ENCODE data around the gene M1AP. TPM values are rescaled to one million over a fixed set of nuclear protein-coding genes. Genes with fewer than 3 reads are reported as not detected.
A peak's percentile ranks its signal among the peaks of the same experiment; 100 is the strongest.

Gene M1AP
- total RNA-seq, 1 experiment from 2014 or later, result not detected

DNA sequence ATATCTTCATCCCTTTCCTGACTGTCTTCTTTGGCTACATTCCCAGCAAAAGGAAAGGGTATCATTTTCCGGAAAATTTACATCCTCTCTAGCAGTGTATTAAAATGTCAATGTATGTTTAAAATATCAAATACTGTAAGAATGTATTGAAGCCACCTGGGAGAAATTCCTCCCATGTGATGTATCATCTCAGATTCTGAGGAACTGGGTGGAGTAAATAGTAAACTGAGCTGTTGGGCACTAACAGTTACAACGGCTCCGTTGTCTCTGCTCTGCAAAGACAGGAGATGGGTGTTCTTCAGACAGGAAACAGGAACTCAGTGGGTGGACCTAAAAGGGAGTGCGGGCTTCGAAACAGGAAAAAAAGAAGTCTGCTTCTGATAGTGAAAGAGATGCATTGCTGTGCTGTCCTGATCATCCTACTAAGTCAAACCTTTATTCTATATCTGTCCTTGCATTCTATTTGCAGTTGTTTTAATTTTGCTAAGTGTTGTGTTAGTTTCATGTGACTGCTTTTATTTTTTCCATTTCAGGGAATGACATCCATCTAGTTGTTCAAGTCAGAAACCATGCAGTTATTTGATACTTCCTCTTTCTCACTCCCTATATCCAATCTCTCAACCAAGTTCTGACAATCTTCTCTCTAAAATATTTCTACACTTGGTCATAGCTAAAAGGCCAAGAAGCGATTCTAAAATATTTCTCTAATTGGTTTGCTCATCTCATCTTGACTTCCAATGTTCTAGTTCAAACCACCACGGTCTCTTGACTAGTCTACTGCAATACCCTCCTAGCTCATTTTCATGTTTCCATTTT lies 74.2 kb downstream of the M1AP start:
- no peak for TF ChIP-seq SIN3A (IDR thresholded peaks at IDR 0.05; ENCODE audit: borderline replicate concordance, insufficient read depth, low read depth, low read length)
- no peak for TF ChIP-seq POLR2AphosphoS5 (IDR thresholded peaks at IDR 0.05; ENCODE audit: low read depth, low read length)
- no peak for TF ChIP-seq TCF7L2 (IDR thresholded peaks at IDR 0.05; ENCODE audit: low read depth, low read length)
- TF ChIP-seq, protein P1, sequence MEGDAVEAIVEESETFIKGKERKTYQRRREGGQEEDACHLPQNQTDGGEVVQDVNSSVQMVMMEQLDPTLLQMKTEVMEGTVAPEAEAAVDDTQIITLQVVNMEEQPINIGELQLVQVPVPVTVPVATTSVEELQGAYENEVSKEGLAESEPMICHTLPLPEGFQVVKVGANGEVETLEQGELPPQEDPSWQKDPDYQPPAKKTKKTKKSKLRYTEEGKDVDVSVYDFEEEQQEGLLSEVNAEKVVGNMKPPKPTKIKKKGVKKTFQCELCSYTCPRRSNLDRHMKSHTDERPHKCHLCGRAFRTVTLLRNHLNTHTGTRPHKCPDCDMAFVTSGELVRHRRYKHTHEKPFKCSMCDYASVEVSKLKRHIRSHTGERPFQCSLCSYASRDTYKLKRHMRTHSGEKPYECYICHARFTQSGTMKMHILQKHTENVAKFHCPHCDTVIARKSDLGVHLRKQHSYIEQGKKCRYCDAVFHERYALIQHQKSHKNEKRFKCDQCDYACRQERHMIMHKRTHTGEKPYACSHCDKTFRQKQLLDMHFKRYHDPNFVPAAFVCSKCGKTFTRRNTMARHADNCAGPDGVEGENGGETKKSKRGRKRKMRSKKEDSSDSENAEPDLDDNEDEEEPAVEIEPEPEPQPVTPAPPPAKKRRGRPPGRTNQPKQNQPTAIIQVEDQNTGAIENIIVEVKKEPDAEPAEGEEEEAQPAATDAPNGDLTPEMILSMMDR (IDR thresholded peaks at IDR 0.05), result no peak
- TF ChIP-seq, protein P2, sequence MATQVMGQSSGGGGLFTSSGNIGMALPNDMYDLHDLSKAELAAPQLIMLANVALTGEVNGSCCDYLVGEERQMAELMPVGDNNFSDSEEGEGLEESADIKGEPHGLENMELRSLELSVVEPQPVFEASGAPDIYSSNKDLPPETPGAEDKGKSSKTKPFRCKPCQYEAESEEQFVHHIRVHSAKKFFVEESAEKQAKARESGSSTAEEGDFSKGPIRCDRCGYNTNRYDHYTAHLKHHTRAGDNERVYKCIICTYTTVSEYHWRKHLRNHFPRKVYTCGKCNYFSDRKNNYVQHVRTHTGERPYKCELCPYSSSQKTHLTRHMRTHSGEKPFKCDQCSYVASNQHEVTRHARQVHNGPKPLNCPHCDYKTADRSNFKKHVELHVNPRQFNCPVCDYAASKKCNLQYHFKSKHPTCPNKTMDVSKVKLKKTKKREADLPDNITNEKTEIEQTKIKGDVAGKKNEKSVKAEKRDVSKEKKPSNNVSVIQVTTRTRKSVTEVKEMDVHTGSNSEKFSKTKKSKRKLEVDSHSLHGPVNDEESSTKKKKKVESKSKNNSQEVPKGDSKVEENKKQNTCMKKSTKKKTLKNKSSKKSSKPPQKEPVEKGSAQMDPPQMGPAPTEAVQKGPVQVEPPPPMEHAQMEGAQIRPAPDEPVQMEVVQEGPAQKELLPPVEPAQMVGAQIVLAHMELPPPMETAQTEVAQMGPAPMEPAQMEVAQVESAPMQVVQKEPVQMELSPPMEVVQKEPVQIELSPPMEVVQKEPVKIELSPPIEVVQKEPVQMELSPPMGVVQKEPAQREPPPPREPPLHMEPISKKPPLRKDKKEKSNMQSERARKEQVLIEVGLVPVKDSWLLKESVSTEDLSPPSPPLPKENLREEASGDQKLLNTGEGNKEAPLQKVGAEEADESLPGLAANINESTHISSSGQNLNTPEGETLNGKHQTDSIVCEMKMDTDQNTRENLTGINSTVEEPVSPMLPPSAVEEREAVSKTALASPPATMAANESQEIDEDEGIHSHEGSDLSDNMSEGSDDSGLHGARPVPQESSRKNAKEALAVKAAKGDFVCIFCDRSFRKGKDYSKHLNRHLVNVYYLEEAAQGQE (IDR thresholded peaks at IDR 0.05; ENCODE audit: insufficient read depth in 1 of 2, low read depth in 2 of 2, low read length in 1 of 2), result no peak
- no peak overlapping the region for H3K27ac ChIP-seq (ENCODE audit: low read length)
- H3K9me3 ChIP-seq (ENCODE audit: control insufficient read depth, insufficient read depth, low read depth, low read length), result no peaks in the 10 kb centered on the region
- H3K27me3 ChIP-seq (ENCODE audit: control insufficient read depth, insufficient read depth, low read length), result no peaks in the 10 kb centered on the region
- BruUV-seq (replicated peaks), result no TSS peak
- no peaks in the 10 kb centered on the region for H3K4me1 ChIP-seq (ENCODE audit: control insufficient read depth, insufficient read depth, low read length)
- ChIA-PET POLR2A (interaction anchor here (0.6 to 0.7 kb wide), 3 partner anchors 45 to 389 kb away, joined by 3 to 11 read pairs (median 6); partner anchors contain the start of gene AUP1), CTCF (no interaction called here)
- in situ Hi-C loops (cut with HindIII; ENCODE audit: low pct_unique_long_range_greater_than_20kb, low sequenced_read_pairs), result no loop called here
- no peaks in the 10 kb centered on the region for H3K36me3 ChIP-seq (ENCODE audit: control insufficient read depth, insufficient read depth, low read length)
- peak; percentile 45; the same call in 1 of the 2 replicates for ATAC-seq
- no peak for DNase-seq (ENCODE audit: low read depth, low spot score)
- intact Hi-C loops (cut with micrococcal nuclease; ENCODE audit: unreplicated experiment), result no loop called here
- no peak overlapping the region for H3K4me3 ChIP-seq (ENCODE audit: low read depth in 2 of 2, low read length in 2 of 2)

DNA sequence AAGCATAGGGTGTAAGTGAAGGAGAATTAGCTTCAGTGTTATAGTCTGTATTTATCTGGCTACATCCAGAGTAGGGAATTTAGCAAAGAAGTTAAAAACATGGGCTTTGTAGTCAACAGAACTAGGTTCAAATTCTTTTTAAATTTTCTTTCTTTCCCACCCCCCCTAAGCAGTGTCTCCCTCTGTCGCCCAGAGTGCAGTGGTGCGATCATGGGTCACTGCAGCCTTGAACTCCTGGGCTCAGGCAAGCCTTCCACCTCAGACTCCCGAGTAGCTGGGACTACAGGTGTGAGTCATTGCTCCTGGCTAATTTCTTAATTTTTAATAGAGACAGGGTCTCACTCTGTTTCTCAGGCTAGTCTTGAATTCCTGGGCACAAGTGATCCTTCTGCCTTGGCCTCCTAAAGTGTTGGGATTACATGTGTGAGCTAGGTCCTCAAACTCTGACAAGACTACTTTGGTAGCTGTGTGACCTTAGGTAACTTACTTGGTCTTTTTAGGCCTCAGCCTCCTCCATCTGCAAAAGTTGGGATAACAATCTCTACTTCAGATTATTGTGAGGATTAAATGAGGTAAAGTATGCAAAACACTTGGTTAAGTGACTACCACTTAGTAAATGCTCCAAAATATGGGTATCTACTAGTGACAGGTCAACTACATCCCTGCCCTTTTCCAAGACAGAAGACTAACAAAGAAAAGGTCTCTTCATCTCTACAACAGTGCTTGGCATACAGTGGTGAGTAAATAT lies 75.8 kb downstream of the M1AP start:
- ATAC-seq, result no peak

More for the DNA sequence above, 75.8 kb downstream of the M1AP start:
- no TSS peak for BruUV-seq (replicated peaks)
- DNase-seq (ENCODE audit: low read depth, low spot score), result no peak
- H3K27me3 ChIP-seq (ENCODE audit: control insufficient read depth, insufficient read depth, low read length), result no peaks in the 10 kb centered on the region
- no peaks in the 10 kb centered on the region for H3K9me3 ChIP-seq (ENCODE audit: control insufficient read depth, insufficient read depth, low read depth, low read length)
- H3K4me3 ChIP-seq (ENCODE audit: low read depth in 2 of 2, low read length in 2 of 2), result no peak overlapping the region
- intact Hi-C loops (cut with micrococcal nuclease; ENCODE audit: unreplicated experiment) (no loop called here), in situ Hi-C loops (cut with HindIII; ENCODE audit: low pct_unique_long_range_greater_than_20kb, low sequenced_read_pairs) (no loop called here)
- TF ChIP-seq, protein P1 (IDR thresholded peaks at IDR 0.05), result no peak
- TF ChIP-seq TCF7L2 (IDR thresholded peaks at IDR 0.05; ENCODE audit: low read depth, low read length) (no peak), SIN3A (IDR thresholded peaks at IDR 0.05; ENCODE audit: borderline replicate concordance, insufficient read depth, low read depth, low read length) (no peak), POLR2AphosphoS5 (IDR thresholded peaks at IDR 0.05; ENCODE audit: low read depth, low read length) (no peak)
- TF ChIP-seq, protein P2 (IDR thresholded peaks at IDR 0.05; ENCODE audit: insufficient read depth in 1 of 2, low read depth in 2 of 2, low read length in 1 of 2), result no peak
- H3K4me1 ChIP-seq (ENCODE audit: control insufficient read depth, insufficient read depth, low read length), result no peaks in the 10 kb centered on the region
- no peaks in the 10 kb centered on the region for H3K36me3 ChIP-seq (ENCODE audit: control insufficient read depth, insufficient read depth, low read length)
- H3K27ac ChIP-seq (ENCODE audit: low read length), result no peak overlapping the region
- ChIA-PET POLR2A (no interaction called here), CTCF (interaction anchor here (0.6 to 0.7 kb wide), 2 partner anchors 19 to 40 kb away, joined by 3 to 14 read pairs; partner anchors contain the start of gene LOXL3)

Measured in Panc1 (cell line).